HG03060 (cell line): ENCODE data around the gene ARHGAP6.
"Not testable (repeated sequence)": the region's sequence is repeated elsewhere in the genome, so short reads cannot be mapped to it uniquely, and the experiment has no call there.

ENCODE experiments used
- ATAC-seq: cut with Tn5 transposase; IDR thresholded peaks from one replicate; pipeline ENCODE4 v1.9.1; 2021; ENCODE audit warnings: low read depth, moderate number of reproducible peaks; ENCODE audit not compliant: unreplicated experiment

ARHGAP6 gene

GRCh38 chrX:11532291-11533078 lies 133.2 kb downstream of the ARHGAP6 start:
- no peak for ATAC-seq

DNA sequence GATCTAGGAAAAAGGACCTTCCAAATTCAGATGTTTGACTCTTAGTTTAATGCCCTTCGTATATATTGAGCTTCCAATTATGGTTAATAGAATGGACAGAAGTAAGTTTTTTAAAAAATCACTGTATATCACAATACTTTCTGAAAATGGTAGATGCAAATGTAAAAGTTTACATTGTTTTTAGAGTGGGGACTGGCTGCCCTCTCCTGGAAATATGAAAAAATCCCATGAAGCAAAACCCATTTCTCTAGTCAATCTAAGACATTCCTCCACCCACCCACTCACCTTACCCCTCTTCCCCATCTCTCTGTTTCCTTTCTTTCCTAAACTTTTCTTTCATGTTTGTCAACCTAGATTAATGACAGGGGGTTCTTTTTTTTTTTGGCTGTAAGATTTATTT lies 134.5 kb downstream of the ARHGAP6 start:
- ATAC-seq, result no peak

DNA sequence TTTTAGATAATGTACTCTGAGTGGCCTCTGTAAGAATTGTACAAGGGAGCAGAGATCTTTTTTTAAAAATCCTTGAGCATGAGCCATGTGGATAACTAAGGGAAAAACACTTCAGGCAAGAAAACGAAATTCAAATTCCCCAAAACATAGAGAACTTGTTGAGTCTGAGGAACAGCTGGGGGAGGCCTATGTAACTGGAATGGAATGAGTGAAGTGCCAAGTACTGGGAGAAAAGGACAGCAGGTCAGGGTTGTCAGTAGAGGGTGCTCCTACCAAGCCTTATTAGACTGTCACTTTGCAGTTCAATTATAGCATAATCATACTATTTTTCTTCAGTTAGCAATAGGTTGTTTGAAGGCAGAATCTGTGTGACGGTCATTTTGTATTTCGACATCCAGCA lies 135.1 kb downstream of the ARHGAP6 start:
- ATAC-seq, result no peak

DNA sequence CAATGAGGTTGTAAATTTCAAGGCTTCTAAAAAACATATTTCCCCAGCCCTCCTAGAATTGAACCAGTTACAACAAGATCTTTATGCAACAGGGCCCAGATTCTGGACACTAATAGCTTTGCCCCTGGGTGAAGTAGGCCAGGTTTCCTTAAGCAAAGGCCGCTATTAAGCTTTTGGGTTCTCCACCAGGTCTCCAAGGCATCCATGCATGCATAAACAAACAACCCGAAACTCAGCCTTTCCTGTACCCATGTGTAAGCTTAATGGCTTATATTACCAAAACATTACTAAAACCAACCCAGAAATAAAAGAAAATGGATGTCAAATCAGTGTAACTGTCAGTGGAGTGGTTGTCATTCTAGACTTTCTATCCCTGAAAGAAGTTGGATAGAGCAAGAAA lies 137.1 kb downstream of the ARHGAP6 start:
- ATAC-seq, result no peak

GRCh38 chrX:11525685-11526084 lies 140.0 kb downstream of the ARHGAP6 start:
- no peak for ATAC-seq

DNA sequence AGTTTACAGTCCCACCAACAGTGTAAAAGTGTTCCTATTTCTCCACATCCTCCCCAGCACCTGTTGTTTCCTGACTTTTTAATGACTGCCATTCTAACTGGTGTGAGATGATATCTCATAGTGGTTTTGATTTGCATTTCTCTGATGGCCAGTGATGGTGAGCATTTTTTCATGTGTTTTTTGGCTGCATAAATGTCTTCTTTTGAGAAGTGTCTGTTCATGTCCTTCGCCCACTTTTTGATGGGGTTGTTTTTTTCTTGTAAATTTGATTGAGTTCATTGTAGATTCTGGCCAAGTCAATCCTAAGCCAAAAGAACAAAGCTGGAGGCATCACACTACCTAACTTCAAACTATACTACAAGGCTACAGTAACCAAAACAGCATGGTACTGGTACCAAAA lies 146.5 kb downstream of the ARHGAP6 start:
- not testable (repeated sequence) for ATAC-seq

DNA sequence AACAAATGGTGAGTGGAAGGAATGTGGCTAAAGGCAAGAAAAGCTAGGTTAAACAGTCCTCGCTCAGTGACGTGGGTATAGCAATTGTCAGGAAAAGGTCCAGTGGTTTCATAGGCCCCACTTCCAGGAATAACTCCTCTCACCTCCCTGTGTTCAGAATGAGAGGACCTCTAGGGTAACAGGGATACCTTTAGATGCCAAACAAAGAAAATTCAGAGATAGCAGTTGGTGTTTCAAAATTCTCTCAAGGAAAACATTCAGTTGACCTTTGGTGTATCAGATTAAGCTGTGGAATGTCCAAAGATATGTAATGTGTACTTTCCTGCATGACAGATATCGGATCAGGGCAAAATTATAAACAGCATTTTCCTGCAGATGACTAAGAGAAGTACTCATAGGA lies 155.9 kb downstream of the ARHGAP6 start:
- no peak for ATAC-seq

DNA sequence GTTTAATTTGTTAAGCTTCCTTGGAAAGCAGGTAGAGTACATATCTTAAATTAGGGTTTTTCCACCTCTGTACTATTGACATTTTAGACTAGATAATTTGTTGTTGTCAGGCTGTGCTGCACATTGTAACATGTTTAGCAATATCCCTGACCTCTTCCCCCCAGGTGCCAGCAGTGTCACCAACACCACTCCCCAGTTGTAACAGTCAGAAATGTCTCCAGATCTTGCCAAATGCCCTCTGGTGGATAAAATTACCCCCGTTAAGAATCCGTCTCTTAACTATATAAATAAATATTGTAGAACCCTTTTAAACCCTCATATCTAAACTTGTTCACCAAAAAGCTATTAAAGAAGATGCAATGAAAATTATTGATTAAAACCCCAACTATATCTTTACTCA lies 161.5 kb downstream of the ARHGAP6 start:
- no peak for ATAC-seq

- no peak for ATAC-seq
These were observed 166.4 kb downstream of the ARHGAP6 start for GRCh38 chrX:11499076-11500044.

- not testable (repeated sequence) for ATAC-seq
These were observed 174.3 kb downstream of the ARHGAP6 start for GRCh38 chrX:11491375-11491774.

DNA sequence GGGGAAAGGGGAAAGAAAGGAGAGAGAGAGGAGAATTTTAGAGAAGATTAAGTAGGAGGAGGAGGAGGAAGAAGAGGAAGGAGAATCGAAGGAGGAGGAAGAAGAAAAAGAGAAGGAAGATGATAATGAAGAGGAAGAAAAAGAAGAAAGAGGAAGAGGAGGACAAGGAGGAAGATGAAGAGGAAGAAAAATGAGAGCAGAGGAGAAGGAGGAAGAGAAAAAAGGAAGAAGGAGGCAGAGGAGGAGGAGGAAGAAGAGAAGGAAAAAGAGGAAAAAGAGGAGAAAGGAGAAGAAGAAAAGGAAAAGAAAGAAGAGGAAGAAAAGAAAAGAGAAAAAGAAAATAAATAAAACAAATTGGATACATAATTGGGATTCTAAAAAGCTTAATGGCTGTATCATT lies 181.4 kb downstream of the ARHGAP6 start:
- ATAC-seq, result no peak

DNA sequence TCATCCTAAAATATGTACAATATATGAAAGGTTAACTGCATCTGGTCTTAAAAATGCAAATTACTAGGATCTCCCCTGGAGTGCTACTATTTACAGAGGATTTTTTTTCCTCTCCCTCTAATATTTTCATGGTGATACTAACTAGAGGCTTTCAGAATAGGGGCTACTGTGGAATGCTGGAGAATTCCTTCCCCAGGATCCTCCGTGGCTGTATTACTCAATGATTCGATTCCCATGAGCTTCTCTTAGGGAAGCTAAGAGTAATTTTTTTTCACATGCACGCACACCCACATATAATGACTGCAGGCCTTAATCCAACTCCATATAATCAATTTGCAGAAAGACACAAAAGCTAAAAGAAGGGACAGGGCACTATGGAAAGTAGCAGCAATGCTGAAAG lies 184.7 kb downstream of the ARHGAP6 start:
- ATAC-seq, result no peak

DNA sequence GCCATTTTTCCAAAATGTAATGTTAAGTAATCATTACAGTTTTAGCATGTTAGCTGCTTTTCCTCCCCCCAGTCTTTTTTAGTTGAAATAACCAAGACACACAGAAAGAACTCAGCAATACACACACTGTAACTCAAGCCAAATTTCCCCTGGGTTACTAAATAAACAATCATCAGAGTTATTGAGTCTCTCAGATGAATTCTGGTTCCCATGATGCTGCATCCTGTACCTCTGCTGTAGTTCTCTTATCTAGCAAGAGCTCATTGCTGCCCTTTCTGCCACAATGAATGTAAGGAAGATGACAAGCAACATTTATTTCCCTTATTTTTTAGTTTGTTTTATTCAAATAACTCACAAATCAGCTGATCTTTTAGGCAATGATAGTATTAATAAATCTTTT lies 185.1 kb downstream of the ARHGAP6 start:
- no peak for ATAC-seq

GRCh38 chrX:11478911-11479310 lies 186.8 kb downstream of the ARHGAP6 start:
- ATAC-seq, result no peak

DNA sequence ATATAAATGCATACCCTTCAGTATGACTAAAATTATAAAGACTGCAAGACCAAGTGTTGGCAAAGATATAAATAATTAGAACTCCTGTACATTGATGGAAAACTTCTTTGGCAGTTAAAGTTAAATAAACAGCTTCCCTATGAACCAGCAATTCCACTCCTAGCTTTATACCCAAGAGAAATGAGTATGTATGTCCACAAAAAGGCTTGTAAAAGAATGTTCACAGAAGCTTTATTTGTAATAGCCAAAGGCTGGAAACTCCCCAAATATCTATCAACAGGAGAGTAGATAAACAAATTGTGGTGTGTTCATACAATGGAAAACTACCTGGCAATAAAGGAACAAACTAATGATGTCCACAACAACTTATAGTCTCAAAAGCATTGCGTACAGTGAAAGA lies 187.7 kb downstream of the ARHGAP6 start:
- no peak for ATAC-seq

DNA sequence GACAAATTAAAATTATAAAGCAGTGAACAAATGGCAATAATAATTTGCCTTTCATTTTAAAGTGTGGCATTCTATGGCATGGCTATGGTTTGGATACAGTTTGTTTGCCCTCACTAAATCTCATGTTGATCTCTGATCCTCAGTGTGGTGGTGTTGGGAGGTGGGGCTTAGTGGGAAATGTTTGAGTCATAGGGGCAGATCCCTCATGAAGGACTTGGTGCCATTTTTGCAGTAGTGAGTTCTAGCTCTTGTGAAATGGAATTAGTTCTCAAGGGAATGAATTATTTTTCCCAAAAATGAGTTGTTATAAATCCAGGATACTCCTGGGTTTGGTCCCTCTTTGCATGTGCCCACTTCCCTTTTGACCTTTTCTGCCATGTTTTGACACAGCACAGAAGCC lies 191.1 kb downstream of the ARHGAP6 start:
- no peak for ATAC-seq

GRCh38 chrX:11474021-11474420 lies 191.7 kb downstream of the ARHGAP6 start:
- ATAC-seq, result no peak

DNA sequence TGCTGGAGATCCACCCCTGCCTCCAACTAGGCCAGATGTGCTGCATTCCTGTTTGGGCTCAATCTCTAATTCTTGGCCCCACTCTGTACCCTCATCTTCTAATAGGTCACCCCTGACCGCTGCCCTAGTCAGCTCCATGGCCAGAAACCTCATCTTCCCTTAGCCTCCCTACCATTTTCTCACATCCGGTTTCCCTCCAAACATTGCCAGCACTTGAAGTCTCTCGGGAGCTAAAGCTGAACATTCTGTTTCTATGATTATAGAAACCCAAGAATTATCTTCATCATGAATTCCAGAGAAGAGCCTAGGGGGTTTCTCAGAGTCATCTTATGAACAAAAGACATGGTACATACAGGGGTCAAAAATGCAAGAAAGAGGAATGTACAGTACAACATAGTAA lies 192.8 kb downstream of the ARHGAP6 start:
- no peak for ATAC-seq

GRCh38 chrX:11472381-11472780 lies 193.3 kb downstream of the ARHGAP6 start:
- no peak for ATAC-seq

DNA sequence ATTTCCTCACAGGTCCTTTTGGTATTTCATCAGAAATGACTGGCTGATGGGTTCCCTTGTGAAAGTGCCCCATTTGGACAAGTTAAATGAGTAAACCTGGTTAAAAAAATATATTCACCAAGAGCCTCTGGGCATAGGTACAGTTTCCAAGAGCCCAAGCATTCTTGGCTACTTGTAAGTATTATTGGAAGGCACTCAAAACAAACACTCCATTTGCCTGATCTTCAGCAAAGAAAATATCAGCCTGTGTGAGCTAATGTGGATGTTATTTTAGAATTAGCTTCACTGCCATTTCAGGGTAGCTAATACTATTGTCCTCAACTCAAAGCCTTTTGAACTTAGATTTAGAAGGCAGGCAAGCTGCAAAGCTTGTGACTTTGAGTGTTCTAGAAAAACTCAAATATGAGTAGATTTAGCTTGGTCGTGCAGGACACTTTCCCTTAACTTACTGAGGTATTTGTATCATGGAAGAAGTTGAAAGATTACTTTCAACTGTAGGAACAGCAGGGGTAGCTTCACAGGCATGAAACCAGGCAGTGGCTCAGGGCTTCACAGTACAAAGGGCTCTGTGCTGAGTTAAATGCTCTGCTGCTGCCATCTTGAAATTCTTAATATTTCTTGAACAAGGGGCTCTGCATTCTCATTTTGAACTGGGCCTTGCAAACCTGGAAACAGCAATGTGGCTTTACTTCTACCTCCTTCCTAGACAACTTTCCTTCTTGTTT lies 195.3 kb downstream of the ARHGAP6 start:
- ATAC-seq, result no peak
